HCT116 (cell line): ENCODE measurements around the gene SNX13.

Experiments used
- CTCF ChIP-seq, 3 experiments: fragments of 200-600 bp in 1 of 3; sonication (generic) in 1 of 3; IDR thresholded peaks in 2 of 3; conservative IDR thresholded peaks in 1 of 3; 2 replicates each; pipeline ENCODE4 v1.5.1; 2012 to 2017; ENCODE audit warnings: low read depth in 2 of 3, low read length in 2 of 3, antibody characterized with exemption in 1 of 3, borderline replicate concordance in 1 of 3, control low read depth in 1 of 3, mild to moderate bottlenecking in 1 of 3, mixed read lengths in 1 of 3, mixed run types in 1 of 3, moderate library complexity in 1 of 3; ENCODE audit not compliant: insufficient read depth in 1 of 3
- EZH2 ChIP-seq: fragments of 200-600 bp; sonication (generic); IDR thresholded peaks from 2 replicates; pipeline ENCODE4 v1.6.1; 2017; ENCODE audit warnings: antibody characterized with exemption, mixed run types

- TF ChIP-seq CTCF (IDR thresholded peaks at IDR 0.05 in 2 of 3, conservative IDR thresholded peaks at IDR 0.05 in 1 of 3; ENCODE audit: borderline replicate concordance in 1 of 3, insufficient read depth in 1 of 3, low read depth in 2 of 3, low read length in 2 of 3) = no peak
- TF ChIP-seq EZH2 = no peak
Measured at GRCh38 chr7:17983221-17984062, 43.1 kb upstream of the SNX13 start.
